Transverse colon (tissue), 4 donors: ENCODE data around the gene TTC23L. TPM values are rescaled to one million over a fixed set of nuclear protein-coding genes. Genes with fewer than 3 reads are reported as not detected.

ENCODE experiments used
- DNase-seq: peaks from one replicate; pipeline ENCODE4 v3.0.0-alpha.2; 2019
- H3K27ac ChIP-seq, 4 donors: fragments of 200-600 bp; sonication (generic); 2 replicates each; pipeline ENCODE4 v1.5.1; 2016 to 2018; ENCODE audit warnings: inconsistent platforms in 4 of 4
- H3K27me3 ChIP-seq: fragments of 200-600 bp; sonication (generic); 2 replicates; pipeline ENCODE4 v1.5.1; 2017; ENCODE audit warnings: inconsistent platforms
- H3K36me3 ChIP-seq, 4 donors: fragments of 200-600 bp; sonication (generic); 2 replicates each; pipeline ENCODE4 v1.5.1; 2017 to 2019; ENCODE audit warnings: inconsistent platforms in 4 of 4
- H3K4me1 ChIP-seq, 4 donors: fragments of 200-600 bp; sonication (generic); 2 replicates each; pipeline ENCODE4 v1.5.1; 2017 to 2020; ENCODE audit warnings: inconsistent platforms in 4 of 4
- H3K4me3 ChIP-seq, 4 donors: fragments of 200-600 bp; sonication (generic); 1 replicate in 1 of 4; 2 replicates in 3 of 4; pipeline versions ENCODE4 v1.5.1 to v1.6.1; 2017 to 2019; ENCODE audit warnings: inconsistent platforms in 4 of 4
- H3K9me3 ChIP-seq, 2 donors: fragments of 200-600 bp; sonication (generic); 2 replicates each; pipeline ENCODE4 v1.5.1; 2017 to 2019; ENCODE audit warnings: inconsistent platforms in 2 of 2
- CTCF ChIP-seq, 5 experiments: fragments of 200-600 bp in 3 of 5; fragments of 450-650 bp in 2 of 5; sonication (generic) in 3 of 5; IDR thresholded peaks; 1 replicate in 2 of 5; 2 replicates in 3 of 5; pipeline ENCODE4 v1.5.1; 2016 to 2017; ENCODE audit warnings: antibody characterized with exemption in 5 of 5, inconsistent platforms in 3 of 5, mild to moderate bottlenecking in 2 of 5, moderate library complexity in 1 of 5
- EP300 ChIP-seq: sonication (generic); formaldehyde crosslinking; IDR thresholded peaks from one replicate; pipeline ENCODE4 v1.6.1; 2017; ENCODE audit warnings: antibody characterized with exemption, low read depth
- POLR2A ChIP-seq: fragments of 450-650 bp; IDR thresholded peaks from one replicate; pipeline ENCODE4 v1.6.1; 2016; ENCODE audit warnings: antibody characterized with exemption, mild to moderate bottlenecking, moderate library complexity
- POLR2AphosphoS5 ChIP-seq, 3 donors: sonication (generic); formaldehyde crosslinking; IDR thresholded peaks; one replicate each; pipeline ENCODE4 v1.6.1; 2016; ENCODE audit warnings: antibody characterized with exemption in 3 of 3
- WGBS, 2 donors: methylation state at CpG; one replicate each; pipeline ENCODE4 v1.1.5; 2018; ENCODE audit warnings: low coverage in 1 of 2; 5-methylcytosine and 5-hydroxymethylcytosine counted together
- in situ Hi-C, 4 donors: fragments of 200-750 bp; cut with MboI; loops; one replicate each; pipeline versions ENCODE4 v1.15.0 to v1.15.1; 2017; ENCODE audit warnings: low sequenced_read_pairs in 3 of 4, low pct_ligation_motif_present in 1 of 4, low pct_unique_long_range_greater_than_20kb in 1 of 4
- intact Hi-C: fragments of 100-400 bp; cut with DNase I; formaldehyde crosslinking; loops from one replicate; pipeline ENCODE4 v1.15.1; 2023; ENCODE audit warnings: low total_unique reads
- total RNA-seq, 4 donors: library from RNA; depleted of rRNA; stranded (reverse); fragments of >200 nt; gene quantifications; one replicate each; pipeline ENCODE4 v1.1.0, GENCODE V29; 2016

The TTC23L gene
- total RNA-seq, 4 donors from 2014 or later, result 0.27 to 0.32 TPM; not detected in 2

- DNase-seq, result no peak
- H3K9me3 ChIP-seq, result no peaks in the 10 kb centered on the region
- no peaks in the 10 kb centered on the region for H3K4me1 ChIP-seq
- intact Hi-C loops (no loop called here), in situ Hi-C loops (no loop called here)
- WGBS, 2 donors, result 89 to 90% methylated on average over 6 of the region's 6 CpGs
- H3K27me3 ChIP-seq, result no peaks in the 10 kb centered on the region
- TF ChIP-seq POLR2AphosphoS5 (IDR thresholded peaks at IDR 0.05) (no peak), CTCF (IDR thresholded peaks at IDR 0.05) (no peak), POLR2A (no peak), EP300 (no peak)
- no peak overlapping the region for H3K4me3 ChIP-seq
- no peaks in the 10 kb centered on the region for H3K36me3 ChIP-seq
- H3K27ac ChIP-seq, result no peak overlapping the region
Observed at GRCh38 chr5:34806532-34806931, 32.4 kb upstream of the TTC23L start.

- no peak for TF ChIP-seq EP300
- TF ChIP-seq POLR2AphosphoS5 (IDR thresholded peaks at IDR 0.05), result no peak
- no peak for TF ChIP-seq POLR2A
- TF ChIP-seq CTCF (IDR thresholded peaks at IDR 0.05), result no peak
- no peaks in the 10 kb centered on the region for H3K4me1 ChIP-seq
- H3K27ac ChIP-seq, result no peak overlapping the region
- H3K9me3 ChIP-seq, result no peaks in the 10 kb centered on the region
- intact Hi-C loops, result no loop called here
- no peaks in the 10 kb centered on the region for H3K27me3 ChIP-seq
- no peak overlapping the region for H3K4me3 ChIP-seq
- 82 to 84% methylated on average over 1 of the region's 1 CpG for WGBS, 2 donors
- H3K36me3 ChIP-seq, result no peaks in the 10 kb centered on the region
- no peak for DNase-seq
- in situ Hi-C loops, result no loop called here
Observed at GRCh38 chr5:34811706-34812105, 27.3 kb upstream of the TTC23L start.

- Histone ChIP-seq H3K4me3 (no peak overlapping the region), H3K27ac (no peak overlapping the region), H3K9me3 (no peaks in the 10 kb centered on the region), H3K4me1 (no peaks in the 10 kb centered on the region), H3K27me3 (no peaks in the 10 kb centered on the region), H3K36me3 (no peaks in the 10 kb centered on the region)
- TF ChIP-seq EP300 (no peak), POLR2AphosphoS5 (IDR thresholded peaks at IDR 0.05) (no peak), CTCF (IDR thresholded peaks at IDR 0.05) (no peak), POLR2A (no peak)
- in situ Hi-C loops (no loop called here), intact Hi-C loops (no loop called here)
- no peak for DNase-seq
- 83 to 86% methylated on average over 3 of the region's 3 CpGs for WGBS, 2 donors
Observed at GRCh38 chr5:34813509-34813908, 25.5 kb upstream of the TTC23L start.

- Histone ChIP-seq H3K36me3 (no peaks in the 10 kb centered on the region), H3K9me3 (no peaks in the 10 kb centered on the region), H3K27me3 (no peaks in the 10 kb centered on the region), H3K27ac (no peak overlapping the region), H3K4me1 (no peaks in the 10 kb centered on the region), H3K4me3 (no peak overlapping the region)
- TF ChIP-seq POLR2A, result no peak
- TF ChIP-seq EP300, result no peak
- TF ChIP-seq POLR2AphosphoS5 (IDR thresholded peaks at IDR 0.05), result no peak
- TF ChIP-seq CTCF (IDR thresholded peaks at IDR 0.05), result no peak
- intact Hi-C loops (no loop called here), in situ Hi-C loops (no loop called here)
- 86 to 92% methylated on average over 3 of the region's 3 CpGs for WGBS, 2 donors
- no peak for DNase-seq
Observed at GRCh38 chr5:34817558-34818351, 21.2 kb upstream of the TTC23L start.
